K562 (cell line): ENCODE results near the gene PACS1. TPM values are rescaled to one million over a fixed set of nuclear protein-coding genes. Genes with fewer than 3 reads are reported as not detected.

Experiments
- AFF4 ChIP-seq: sonication (generic); formaldehyde crosslinking; IDR thresholded peaks from 2 replicates; pipeline ENCODE4 v1.8.0; 2023; ENCODE audit warnings: mild to moderate bottlenecking, missing genetic modification reagents
- KHSRP ChIP-seq: fragments of 450-650 bp; IDR thresholded peaks from 2 replicates; pipeline ENCODE4 v1.6.1; 2017
- POLR2A ChIP-seq: fragments of 450-650 bp; conservative IDR thresholded peaks from 2 replicates; pipeline ENCODE4 v1.6.1; 2016
- POLR2G ChIP-seq: fragments of 200-400 bp; formaldehyde crosslinking; IDR thresholded peaks from 2 replicates; pipeline ENCODE4 v1.6.1; 2017; ENCODE audit warnings: low read depth, mild to moderate bottlenecking, antibody characterized with exemption, low read length, moderate library complexity
- SMARCA4 ChIP-seq: fragments of 450-650 bp; IDR thresholded peaks from 2 replicates; pipeline ENCODE4 v1.6.1; 2016
- THRB ChIP-seq: fragments of 450-650 bp; formaldehyde crosslinking; conservative IDR thresholded peaks from 2 replicates; pipeline ENCODE4 v1.4.0; 2022; ENCODE audit warnings: mild to moderate bottlenecking, missing genetic modification characterization
- VEZF1 ChIP-seq: fragments of 200-800 bp; sonication (Bioruptor generic); IDR thresholded peaks from 2 replicates; pipeline ENCODE4 v1.6.1; 2017; ENCODE audit warnings: missing genetic modification characterization, missing compliant biosample characterization
- YY1 ChIP-seq, 3 experiments: IDR thresholded peaks; 2 replicates each; pipeline ENCODE4 v1.6.1; 2011; ENCODE audit warnings: low read length in 2 of 3, mild to moderate bottlenecking in 2 of 3, moderate library complexity in 2 of 3, borderline replicate concordance in 1 of 3, control low read depth in 1 of 3, low read depth in 1 of 3; ENCODE audit not compliant: insufficient read depth in 3 of 3, insufficient replicate concordance in 2 of 3, control insufficient read depth in 1 of 3, insufficient read length in 1 of 3; ENCODE audit errors: extremely low read depth in 1 of 3
- ZBTB11 ChIP-seq, 3 experiments: fragments of 200-800 bp in 1 of 3; fragments of 250-450 bp in 1 of 3; fragments of 450-650 bp in 1 of 3; sonication (Bioruptor Pico) in 1 of 3; sonication (Bioruptor generic) in 1 of 3; formaldehyde crosslinking in 1 of 3; IDR thresholded peaks; 2 replicates each; pipeline versions ENCODE4 v1.6.1 to v1.8.0; 2016 to 2022; ENCODE audit warnings: mild to moderate bottlenecking in 2 of 3, missing genetic modification characterization in 2 of 3, missing compliant biosample characterization in 1 of 3, moderate library complexity in 1 of 3
- polyA plus RNA-seq, 8 experiments: library from polyadenylated mRNA; depleted of rRNA in 4 of 8; stranded (reverse) in 5 of 8; unstranded in 3 of 8; fragments of >200 nt; fragmentation: Nextera tagmentation in 2 of 8; fragmentation: Illumina TruSeq in 1 of 8; extraction: Ambion mirVana in 2 of 8; extraction: Trizol in 1 of 8; gene quantifications; 2 replicates each; pipeline versions ENCODE4 v1.2.1 to v1.2.3, GENCODE V29; 2011 to 2014; ENCODE audit warnings: inconsistent platforms in 1 of 8, missing spikeins in 1 of 8
- total RNA-seq, 7 experiments: library from RNA; depleted of rRNA in 6 of 7; stranded (reverse); fragments of >200 nt in 6 of 7; fragmentation: Illumina TruSeq in 2 of 7; extraction: Trizol in 2 of 7; gene quantifications; 2 replicates each; pipeline versions ENCODE4 v1.2.1 to v1.2.3, GENCODE V29; 2011 to 2021; ENCODE audit warnings: low replicate concordance in 1 of 7

The PACS1 gene
- total and polyA plus RNA-seq, 9 of the 15 experiments (the other 6 are each of a cell fraction or from before 2014, with no cell fraction given), result 0.34 to 28.1 (median 8.5) TPM

GRCh38 chr11:66069715-66070603, at the start of gene PACS1 (continued):
- TF ChIP-seq AFF4 (CRISPR knock-in tag), result no peak
- peak; percentile 84 for TF ChIP-seq VEZF1 (CRISPR knock-in tag)
- TF ChIP-seq ZBTB11 (CRISPR knock-in tag; IDR thresholded peaks at IDR 0.05), result peak in 1 of 3 experiments; percentile 63; a peak in 2 of 6 replicates
- peak; percentile 77 for TF ChIP-seq POLR2G
- TF ChIP-seq POLR2A, result peak; percentile 61
- TF ChIP-seq THRB (CRISPR knock-in tag), result no peak
- TF ChIP-seq YY1 (IDR thresholded peaks at IDR 0.05; ENCODE audit: borderline replicate concordance in 1 of 3, control insufficient read depth in 1 of 3, extremely low read depth in 1 of 3, insufficient read depth in 3 of 3, insufficient read length in 1 of 3, insufficient replicate concordance in 2 of 3, low read depth in 1 of 3, low read length in 2 of 3), result peak in 1 of 3 experiments; percentile 3
- TF ChIP-seq SMARCA4, result no peak
- no peak for TF ChIP-seq KHSRP
